IMR-90 (cell line): ENCODE measurements around the gene CANX. TPM values are rescaled to one million over a fixed set of nuclear protein-coding genes. Genes with fewer than 3 reads are reported as not detected.

Experiments
- ATAC-seq: fragments of 200-7000 bp; cut with Tn5 transposase; 2 replicates; pipeline ENCODE4 v1.9.1; 2020; ENCODE audit warnings: low read depth, mild to moderate bottlenecking, moderate library complexity
- BruUV-seq: library from RNA; stranded (reverse); fragments of 400-500 nt; replicated peaks from 2 replicates; lab custom pipeline; 2021; lab: Mats Ljungman, UMichigan
- CTCF ChIA-PET: fragments of 300-600 bp; formaldehyde crosslinking; extraction: SDS; loops from one replicate; lab custom pipeline; 2021; ENCODE audit warnings: antibody characterized with exemption; lab: Yijun Ruan, JAX
- POLR2A ChIA-PET: fragments of 300-600 bp; sonication (Branson Sonifier 250); formaldehyde crosslinking; loops from one replicate; lab custom pipeline; 2022; ENCODE audit warnings: antibody characterized with exemption; ENCODE audit not compliant: unreplicated experiment; lab: Charles Lee
- DNase-seq: peaks from one replicate; pipeline ENCODE4 v3.0.0; 2013
- H2AFZ ChIP-seq: replicated peaks from 2 replicates; pipeline ENCODE3; 2013; ENCODE audit warnings: low read length, mild to moderate bottlenecking; ENCODE audit not compliant: poor library complexity
- H2AK5ac ChIP-seq: 2 replicates; pipeline ENCODE4 v1.6.1; 2013; ENCODE audit warnings: low read depth, low read length, inconsistent platforms
- H2AK9ac ChIP-seq: replicated peaks from 2 replicates; pipeline ENCODE3; 2013; ENCODE audit warnings: mild to moderate bottlenecking, low read depth, low read length, moderate library complexity; ENCODE audit not compliant: poor library complexity
- H2BK120ac ChIP-seq: 2 replicates; pipeline ENCODE4 v1.6.1; 2013; ENCODE audit warnings: low read depth, low read length, inconsistent platforms
- H2BK15ac ChIP-seq: 3 replicates; pipeline ENCODE4 v1.6.1; 2013; ENCODE audit warnings: low read depth, low read length, inconsistent platforms
- H2BK20ac ChIP-seq: 2 replicates; pipeline ENCODE4 v1.6.1; 2013; ENCODE audit warnings: low read depth, mild to moderate bottlenecking, inconsistent platforms, low read length, moderate library complexity
- H2BK5ac ChIP-seq: 2 replicates; pipeline ENCODE4 v1.6.1; 2013; ENCODE audit warnings: mild to moderate bottlenecking, low read depth, low read length, inconsistent platforms; ENCODE audit not compliant: poor library complexity, severe bottlenecking
- H3K14ac ChIP-seq: replicated peaks from 2 replicates; pipeline ENCODE4 v1.6.1; 2013; ENCODE audit warnings: low read depth, low read length, inconsistent platforms
- H3K18ac ChIP-seq: 2 replicates; pipeline ENCODE4 v1.6.1; 2013; ENCODE audit warnings: low read depth, low read length, control low read depth
- H3K23ac ChIP-seq: 2 replicates; pipeline ENCODE4 v1.6.1; 2013; ENCODE audit warnings: low read depth, low read length, inconsistent platforms
- H3K27ac ChIP-seq: 2 replicates; pipeline ENCODE4 v1.5.1; 2013; ENCODE audit warnings: mild to moderate bottlenecking, control low read depth, low read length; ENCODE audit not compliant: insufficient read depth
- H3K27me3 ChIP-seq: 2 replicates; pipeline ENCODE4 v1.6.1; 2013; ENCODE audit warnings: low read length; ENCODE audit not compliant: control insufficient read depth, insufficient read depth
- H3K36me3 ChIP-seq: 2 replicates; pipeline ENCODE4 v1.6.1; 2013; ENCODE audit warnings: low read length, mixed read lengths; ENCODE audit not compliant: control insufficient read depth, insufficient read depth
- H3K4ac ChIP-seq: 2 replicates; pipeline ENCODE4 v1.6.1; 2013; ENCODE audit warnings: low read depth, low read length, inconsistent platforms
- H3K4me1 ChIP-seq: 2 replicates; pipeline ENCODE4 v1.6.1; 2013; ENCODE audit warnings: low read length, mixed read lengths; ENCODE audit not compliant: control insufficient read depth, insufficient read depth
- H3K4me2 ChIP-seq: 2 replicates; pipeline ENCODE4 v1.6.1; 2013; ENCODE audit warnings: low read depth, mild to moderate bottlenecking, control low read depth, low read length, moderate library complexity
- H3K4me3 ChIP-seq: 2 replicates; pipeline ENCODE4 v1.5.1; 2013; ENCODE audit warnings: low read depth, mild to moderate bottlenecking, control low read depth, low read length, moderate library complexity; ENCODE audit not compliant: insufficient read depth
- H3K56ac ChIP-seq: 2 replicates; pipeline ENCODE4 v1.6.1; 2013; ENCODE audit warnings: low read length, inconsistent platforms; ENCODE audit not compliant: insufficient read depth; ENCODE audit errors: extremely low read depth
- H3K79me1 ChIP-seq, 2 experiments: 2 replicates each; pipeline ENCODE4 v1.6.1; 2013; ENCODE audit warnings: low read length in 2 of 2, inconsistent platforms in 1 of 2, low read depth in 1 of 2
- H3K9ac ChIP-seq: 2 replicates; pipeline ENCODE4 v1.6.1; 2013; ENCODE audit warnings: low read depth, low read length, control low read depth
- H3K9me1 ChIP-seq: 2 replicates; pipeline ENCODE4 v1.6.1; 2013; ENCODE audit warnings: low read length, inconsistent platforms; ENCODE audit not compliant: insufficient read depth
- H3K9me3 ChIP-seq: 2 replicates; pipeline ENCODE4 v1.6.1; 2013; ENCODE audit warnings: low read length; ENCODE audit not compliant: control insufficient read depth, insufficient read depth
- H4K20me1 ChIP-seq: 2 replicates; pipeline ENCODE4 v1.6.1; 2013; ENCODE audit warnings: low read length, inconsistent platforms; ENCODE audit not compliant: insufficient read depth
- H4K5ac ChIP-seq: 2 replicates; pipeline ENCODE4 v1.6.1; 2013; ENCODE audit warnings: mild to moderate bottlenecking, low read depth, low read length, control low read depth
- H4K8ac ChIP-seq, 2 experiments: 2 replicates each; pipeline ENCODE4 v1.6.1; 2013; ENCODE audit warnings: low read depth in 2 of 2, low read length in 2 of 2, control low read depth in 1 of 2, inconsistent platforms in 1 of 2
- H4K91ac ChIP-seq: 2 replicates; pipeline ENCODE4 v1.6.1; 2013; ENCODE audit warnings: low read depth, low read length, inconsistent platforms; ENCODE audit not compliant: insufficient read depth
- BHLHE40 ChIP-seq: fragments of 150-350 bp; IDR thresholded peaks from 2 replicates; pipeline ENCODE4 v1.6.1; 2016; ENCODE audit warnings: mild to moderate bottlenecking, low read depth, low read length
- CEBPB ChIP-seq: IDR thresholded peaks from 2 replicates; pipeline ENCODE4 v1.6.1; 2012; ENCODE audit warnings: low read depth, low read length, improper control_type of control experiment
- CHD1 ChIP-seq: IDR thresholded peaks from 2 replicates; pipeline ENCODE4 v1.6.1; 2012; ENCODE audit warnings: low read depth, low read length, improper control_type of control experiment
- CTCF ChIP-seq: conservative IDR thresholded peaks from 2 replicates; pipeline ENCODE4 v1.5.1; 2012; ENCODE audit warnings: mild to moderate bottlenecking, low read depth, low read length, improper control_type of control experiment
- ELK1 ChIP-seq: fragments of 150-350 bp; IDR thresholded peaks from 2 replicates; pipeline ENCODE4 v1.6.1; 2016; ENCODE audit warnings: low read depth, mild to moderate bottlenecking, low read length, moderate library complexity, borderline replicate concordance
- FOS ChIP-seq: fragments of 150-350 bp; IDR thresholded peaks from 2 replicates; pipeline ENCODE4 v1.6.1; 2016; ENCODE audit warnings: low read depth, low read length
- MAFK ChIP-seq: IDR thresholded peaks from 2 replicates; pipeline ENCODE4 v1.6.1; 2012; ENCODE audit warnings: low read depth, low read length, improper control_type of control experiment
- MAZ ChIP-seq: IDR thresholded peaks from 2 replicates; pipeline ENCODE4 v1.6.1; 2012; ENCODE audit warnings: low read depth, mild to moderate bottlenecking, low read length, improper control_type of control experiment, moderate library complexity, borderline replicate concordance
- MXI1 ChIP-seq: IDR thresholded peaks from 2 replicates; pipeline ENCODE4 v1.6.1; 2012; ENCODE audit warnings: low read depth, mild to moderate bottlenecking, low read length, moderate library complexity, borderline replicate concordance
- NFE2L2 ChIP-seq: fragments of 150-350 bp; IDR thresholded peaks from 2 replicates; pipeline ENCODE4 v1.6.1; 2016; ENCODE audit warnings: low read depth, mild to moderate bottlenecking, low read length
- POLR2A ChIP-seq: IDR thresholded peaks from 2 replicates; pipeline ENCODE4 v1.6.1; 2012; ENCODE audit warnings: mild to moderate bottlenecking, low read depth, low read length
- RAD21 ChIP-seq: IDR thresholded peaks from 2 replicates; pipeline ENCODE4 v1.6.1; 2012; ENCODE audit warnings: low read length, improper control_type of control experiment
- RCOR1 ChIP-seq: IDR thresholded peaks from 2 replicates; pipeline ENCODE4 v1.6.1; 2012; ENCODE audit warnings: mild to moderate bottlenecking, low read length, improper control_type of control experiment; ENCODE audit not compliant: insufficient replicate concordance
- RFX5 ChIP-seq: IDR thresholded peaks from 2 replicates; pipeline ENCODE4 v1.8.0; 2012; ENCODE audit warnings: low read depth, mild to moderate bottlenecking, low read length, moderate library complexity
- SMC3 ChIP-seq: fragments of 150-350 bp; IDR thresholded peaks from 2 replicates; pipeline ENCODE4 v1.6.1; 2016; ENCODE audit warnings: low read depth, mild to moderate bottlenecking, antibody characterized with exemption, low read length, moderate library complexity
- USF2 ChIP-seq: fragments of 150-350 bp; IDR thresholded peaks from 2 replicates; pipeline ENCODE4 v1.6.1; 2017; ENCODE audit warnings: mild to moderate bottlenecking, antibody characterized with exemption, low read length, low read depth
- WGBS, 2 experiments: methylation state at CpG; one replicate each; pipeline versions ENCODE4 v1.1.5 to v1.1.7; 2013; ENCODE audit warnings: missing lambda C conversion rate in 2 of 2; ENCODE audit not compliant: insufficient read length in 1 of 2; ENCODE audit errors: extremely low coverage in 2 of 2; 5-methylcytosine and 5-hydroxymethylcytosine counted together
- dilution Hi-C: fragments of 300-500 bp; cut with HindIII; formaldehyde crosslinking; loops from one replicate; pipeline ENCODE4 v1.14.3; 2018; ENCODE audit warnings: low sequenced_read_pairs; ENCODE audit not compliant: unreplicated experiment
- in situ Hi-C: fragments of 300-500 bp; cut with MboI; formaldehyde crosslinking; loops from 3 replicates; pipeline ENCODE4 v1.14.3; 2019; ENCODE audit warnings: low sequenced_read_pairs, inconsistent platforms, mixed read lengths
- intact Hi-C: fragments of 100-400 bp; cut with micrococcal nuclease; formaldehyde crosslinking; loops from 2 replicates; pipeline ENCODE4 v1.10.0; 2022
- polyA plus RNA-seq, 3 experiments: library from polyadenylated mRNA; depleted of rRNA; stranded (reverse); fragments of >200 nt; gene quantifications; 2 replicates each; pipeline ENCODE4 v1.2.3, GENCODE V29; 2012; ENCODE audit warnings: low replicate concordance in 1 of 3
- total RNA-seq: library from RNA; depleted of rRNA; stranded (reverse); fragments of >200 nt; gene quantifications from 2 replicates; pipeline ENCODE4 v1.2.3, GENCODE V29; 2012

The CANX gene
- total and polyA plus RNA-seq, 2 of the 4 experiments (the other 2 are of a cell fraction), result 216 to 345 TPM

- Histone ChIP-seq H3K4me2 (no peak overlapping the region), H3K23ac (no peak overlapping the region), H2BK20ac (no peak overlapping the region), H3K14ac (no peak overlapping the region), H2AFZ (no peak overlapping the region), H2AK5ac (no peak overlapping the region), H3K27me3 (no peaks in the 10 kb centered on the region), H3K18ac (no peak overlapping the region), H2BK5ac (no peak overlapping the region), H3K9me3 (no peaks in the 10 kb centered on the region), H3K4ac (no peak overlapping the region), H3K4me1 (no peaks in the 10 kb centered on the region), H3K56ac (no peak overlapping the region), H3K9ac (no peak overlapping the region), H3K36me3 (peaks cover 9% of the 10 kb centered on the region), H4K91ac (no peak overlapping the region), H2AK9ac (no peak overlapping the region), H4K8ac (no peak overlapping the region), H3K4me3 (no peak overlapping the region), H2BK15ac (no peak overlapping the region), H4K5ac (no peak overlapping the region), H3K9me1 (peaks cover 8% of the 10 kb centered on the region), H3K27ac (no peak overlapping the region), H4K20me1 (peaks cover 48% of the 10 kb centered on the region), H2BK120ac (no peak overlapping the region), H3K79me1 (peaks cover 12 to 35% of the 10 kb centered on the region in 2 experiments)
- intact Hi-C loops (no loop called here), dilution Hi-C loops (no loop called here), in situ Hi-C loops (no loop called here)
- DNase-seq (no peak), ATAC-seq (no peak)
- BruUV-seq, result no TSS peak
- POLR2A ChIA-PET, result no interaction called here
- WGBS, 2 experiments, result no CpG with 5 or more reads among the region's 2 CpGs
- no peak for TF ChIP-seq POLR2A
- no peak for TF ChIP-seq ELK1
- no peak for TF ChIP-seq FOS
- no peak for TF ChIP-seq CTCF
- TF ChIP-seq NFE2L2, result no peak
- TF ChIP-seq USF2, result no peak
- no peak for TF ChIP-seq CHD1
- TF ChIP-seq MXI1, result no peak
- TF ChIP-seq BHLHE40, result no peak
- TF ChIP-seq RAD21, result no peak
- no peak for TF ChIP-seq RFX5
- TF ChIP-seq CEBPB, result no peak
- no peak for TF ChIP-seq MAFK
- TF ChIP-seq SMC3, result no peak
- no peak for TF ChIP-seq RCOR1
- no peak for TF ChIP-seq MAZ
- CTCF ChIA-PET, result no interaction called here
These were observed 48.1 kb downstream of the CANX start for GRCh38 chr5:179746872-179747271.
